HUES64 (cell line): ENCODE measurements around the gene ZNF219.

Experiments
- H3K27ac ChIP-seq: 2 replicates; pipeline ENCODE4 v1.7.0; 2013; ENCODE audit warnings: low read depth, low read length, inconsistent platforms
- H3K27me3 ChIP-seq: 2 replicates; pipeline ENCODE4 v1.6.1; 2013; ENCODE audit warnings: mild to moderate bottlenecking, low read length; ENCODE audit not compliant: insufficient read depth
- H3K36me3 ChIP-seq: 2 replicates; pipeline ENCODE4 v1.6.1; 2013; ENCODE audit warnings: mild to moderate bottlenecking, low read length; ENCODE audit not compliant: insufficient read depth
- H3K4me1 ChIP-seq: 2 replicates; pipeline ENCODE4 v1.6.1; 2013; ENCODE audit warnings: mild to moderate bottlenecking, low read length, moderate library complexity; ENCODE audit not compliant: insufficient read depth
- H3K4me3 ChIP-seq: 2 replicates; pipeline ENCODE4 v1.5.1; 2013; ENCODE audit warnings: mild to moderate bottlenecking, low read length, moderate library complexity
- H3K9ac ChIP-seq: 2 replicates; pipeline ENCODE4 v1.6.1; 2013; ENCODE audit warnings: mild to moderate bottlenecking, low read depth, low read length
- H3K9me3 ChIP-seq: 2 replicates; pipeline ENCODE4 v1.6.1; 2013; ENCODE audit warnings: low read depth, low read length; ENCODE audit not compliant: insufficient read depth
- WGBS: fragments of 150-250, 120-280 bp; methylation state at CpG from one replicate; pipeline ENCODE4 v1.1.7; 2013; ENCODE audit warnings: missing lambda C conversion rate; 5-methylcytosine and 5-hydroxymethylcytosine counted together

Gene ZNF219

GRCh38 chr14:21060614-21061346 lies 37.7 kb downstream of the ZNF219 start:
- WGBS: 84% methylated on average over 13 of the region's 13 CpGs
- Histone ChIP-seq H3K9me3 (no peaks in the 10 kb centered on the region), H3K27ac (no peak overlapping the region)

GRCh38 chr14:21059842-21060613 lies 38.4 kb downstream of the ZNF219 start:
- no peaks in the 10 kb centered on the region for H3K27me3 ChIP-seq
- no peaks in the 10 kb centered on the region for H3K36me3 ChIP-seq
- no peak overlapping the region for H3K4me3 ChIP-seq
- H3K9me3 ChIP-seq: no peaks in the 10 kb centered on the region
- no peak overlapping the region for H3K9ac ChIP-seq
- H3K27ac ChIP-seq: no peak overlapping the region
- H3K4me1 ChIP-seq: peaks cover 13% of the 10 kb centered on the region
- WGBS: 89% methylated on average over 8 of the region's 8 CpGs

More at GRCh38 chr14:21060614-21061346, 37.7 kb downstream of the ZNF219 start:
- H3K4me3 ChIP-seq: no peak overlapping the region
- no peaks in the 10 kb centered on the region for H3K36me3 ChIP-seq
- no peak overlapping the region for H3K9ac ChIP-seq
- H3K4me1 ChIP-seq: peaks cover 12% of the 10 kb centered on the region
- H3K27me3 ChIP-seq: no peaks in the 10 kb centered on the region

GRCh38 chr14:21058903-21059302 lies 39.6 kb downstream of the ZNF219 start:
- 90% methylated on average over 5 of the region's 5 CpGs for WGBS
- no peaks in the 10 kb centered on the region for H3K27me3 ChIP-seq
- H3K4me1 ChIP-seq: peaks cover 12% of the 10 kb centered on the region
- no peak overlapping the region for H3K9ac ChIP-seq
- no peaks in the 10 kb centered on the region for H3K36me3 ChIP-seq
- no peak overlapping the region for H3K4me3 ChIP-seq
- no peak overlapping the region for H3K27ac ChIP-seq
- H3K9me3 ChIP-seq: no peaks in the 10 kb centered on the region

- H3K9me3 ChIP-seq: no peaks in the 10 kb centered on the region
- H3K4me3 ChIP-seq: no peak within 1 kb of the TSS
- no peak within 1 kb of the TSS for H3K27ac ChIP-seq
- no peaks in the 10 kb centered on the region for H3K36me3 ChIP-seq
- peaks cover 3% of the 10 kb centered on the region; the same call in 1 of the 2 replicates for H3K4me1 ChIP-seq
- no peak within 1 kb of the TSS for H3K9ac ChIP-seq
- H3K27me3 ChIP-seq: no peaks in the 10 kb centered on the region
- WGBS: 88% methylated on average over 8 of the region's 8 CpGs
These were observed 40.4 kb downstream of the ZNF219 start, which contains the start of gene RNASE8 for GRCh38 chr14:21057803-21058675. Gene RNASE8, plus strand, starts transcription at chr14:21057822. Its CDS starts 71 bp downstream, at chr14:21057893.

- 92% methylated on average over 10 of the region's 10 CpGs for WGBS
- Histone ChIP-seq H3K27ac (no peak overlapping the region), H3K36me3 (no peaks in the 10 kb centered on the region), H3K4me1 (0 out of 2 replicates have a peak, but pooled peaks cover 3% of the 10 kb centered on the region), H3K9me3 (no peaks in the 10 kb centered on the region), H3K27me3 (no peaks in the 10 kb centered on the region), H3K4me3 (no peak overlapping the region), H3K9ac (no peak overlapping the region)
These were observed 41.8 kb downstream of the ZNF219 start for GRCh38 chr14:21056520-21057163.

GRCh38 chr14:21055432-21056117 lies 42.9 kb downstream of the ZNF219 start:
- no peak overlapping the region for H3K4me3 ChIP-seq
- H3K27me3 ChIP-seq: no peaks in the 10 kb centered on the region
- no peaks in the 10 kb centered on the region for H3K9me3 ChIP-seq
- 0 out of 2 replicates have a peak, but pooled peaks cover 3% of the 10 kb centered on the region for H3K4me1 ChIP-seq
- no peaks in the 10 kb centered on the region for H3K36me3 ChIP-seq
- H3K27ac ChIP-seq: no peak overlapping the region
- H3K9ac ChIP-seq: no peak overlapping the region
- 58% methylated on average over 5 of the region's 5 CpGs for WGBS

GRCh38 chr14:21054768-21055145 lies 43.7 kb downstream of the ZNF219 start:
- Histone ChIP-seq H3K27ac (no peak overlapping the region), H3K36me3 (no peaks in the 10 kb centered on the region), H3K27me3 (no peaks in the 10 kb centered on the region), H3K9me3 (no peaks in the 10 kb centered on the region), H3K4me1 (0 out of 2 replicates have a peak, but pooled peaks cover 3% of the 10 kb centered on the region), H3K9ac (no peak overlapping the region), H3K4me3 (no peak overlapping the region)
- 93% methylated on average over 2 of the region's 4 CpGs for WGBS

GRCh38 chr14:21054123-21054767 lies 44.2 kb downstream of the ZNF219 start:
- H3K4me1 ChIP-seq: 0 out of 2 replicates have a peak, but pooled peaks cover 3% of the 10 kb centered on the region
- H3K4me3 ChIP-seq: no peak overlapping the region
- WGBS: 96% methylated on average over 3 of the region's 3 CpGs
- no peak overlapping the region for H3K27ac ChIP-seq
- H3K9ac ChIP-seq: no peak overlapping the region
- H3K27me3 ChIP-seq: no peaks in the 10 kb centered on the region
- no peaks in the 10 kb centered on the region for H3K36me3 ChIP-seq
- no peaks in the 10 kb centered on the region for H3K9me3 ChIP-seq

- no peaks in the 10 kb centered on the region for H3K36me3 ChIP-seq
- no peak overlapping the region for H3K27ac ChIP-seq
- 93% methylated on average over 20 of the region's 20 CpGs for WGBS
- H3K4me1 ChIP-seq: 0 out of 2 replicates have a peak, but pooled peaks cover 3% of the 10 kb centered on the region
- no peak overlapping the region for H3K4me3 ChIP-seq
- no peak overlapping the region for H3K9ac ChIP-seq
- H3K9me3 ChIP-seq: no peaks in the 10 kb centered on the region
- no peaks in the 10 kb centered on the region for H3K27me3 ChIP-seq
These were observed 45.0 kb downstream of the ZNF219 start for GRCh38 chr14:21053184-21054122.
